Fibroblast of pulmonary artery (primary cell): ENCODE measurements around the gene CHRNB2.
A peak's percentile ranks its signal among the peaks of the same experiment; 100 is the strongest.

Experiments
- DNase-seq: peaks from one replicate; pipeline ENCODE4 v3.0.0-alpha.2; 2010; ENCODE audit warnings: low read depth
- H3K4me3 ChIP-seq: replicated peaks from 2 replicates; pipeline ENCODE4 v1.5.1; 2011; ENCODE audit warnings: low read depth, mild to moderate bottlenecking, control low read depth, low read length, moderate library complexity
- TF ChIP-seq, protein P1 (sequence below): IDR thresholded peaks from 2 replicates; pipeline ENCODE4 v1.5.1; 2011; ENCODE audit warnings: mild to moderate bottlenecking, control low read depth, low read length, inconsistent platforms; ENCODE audit errors: missing control alignments

CHRNB2 gene

DNA sequence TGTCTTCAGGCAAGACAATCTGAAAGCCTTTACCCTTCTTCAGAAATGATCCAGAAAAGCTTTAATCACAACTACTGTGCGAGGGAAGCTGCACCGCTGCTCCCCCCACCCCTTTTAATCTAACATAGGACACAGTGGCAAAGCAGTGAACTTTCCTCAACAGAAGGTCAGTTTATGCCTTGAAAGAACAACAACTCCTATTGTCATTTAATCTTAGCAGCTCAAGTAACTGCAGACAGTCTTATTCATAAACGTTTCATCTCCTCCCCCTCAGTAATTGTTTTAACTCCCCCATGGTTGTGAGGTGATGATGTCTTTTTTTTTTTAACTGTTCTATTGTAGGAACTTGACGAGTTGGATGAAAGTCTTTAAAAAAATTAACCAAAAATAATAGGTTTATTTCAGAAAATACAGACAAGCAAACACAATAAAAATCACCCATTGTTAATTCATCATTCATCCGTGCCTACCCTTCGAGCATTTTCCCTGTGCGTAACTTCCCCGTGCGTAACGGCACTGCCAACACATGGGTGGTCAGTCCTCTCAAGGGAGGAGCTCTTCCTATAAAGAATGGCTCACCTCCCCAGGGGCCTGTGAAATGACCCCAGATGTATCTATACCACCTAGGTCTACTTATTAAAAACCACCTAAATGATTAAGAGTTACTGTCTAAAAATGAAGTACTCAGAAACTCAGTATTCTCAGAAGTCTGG is 43.7 kb downstream of the CHRNB2 start:
- peak; percentile 20 for DNase-seq
- no peak overlapping the region for H3K4me3 ChIP-seq
- TF ChIP-seq, protein P1, sequence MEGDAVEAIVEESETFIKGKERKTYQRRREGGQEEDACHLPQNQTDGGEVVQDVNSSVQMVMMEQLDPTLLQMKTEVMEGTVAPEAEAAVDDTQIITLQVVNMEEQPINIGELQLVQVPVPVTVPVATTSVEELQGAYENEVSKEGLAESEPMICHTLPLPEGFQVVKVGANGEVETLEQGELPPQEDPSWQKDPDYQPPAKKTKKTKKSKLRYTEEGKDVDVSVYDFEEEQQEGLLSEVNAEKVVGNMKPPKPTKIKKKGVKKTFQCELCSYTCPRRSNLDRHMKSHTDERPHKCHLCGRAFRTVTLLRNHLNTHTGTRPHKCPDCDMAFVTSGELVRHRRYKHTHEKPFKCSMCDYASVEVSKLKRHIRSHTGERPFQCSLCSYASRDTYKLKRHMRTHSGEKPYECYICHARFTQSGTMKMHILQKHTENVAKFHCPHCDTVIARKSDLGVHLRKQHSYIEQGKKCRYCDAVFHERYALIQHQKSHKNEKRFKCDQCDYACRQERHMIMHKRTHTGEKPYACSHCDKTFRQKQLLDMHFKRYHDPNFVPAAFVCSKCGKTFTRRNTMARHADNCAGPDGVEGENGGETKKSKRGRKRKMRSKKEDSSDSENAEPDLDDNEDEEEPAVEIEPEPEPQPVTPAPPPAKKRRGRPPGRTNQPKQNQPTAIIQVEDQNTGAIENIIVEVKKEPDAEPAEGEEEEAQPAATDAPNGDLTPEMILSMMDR: no peak

DNA sequence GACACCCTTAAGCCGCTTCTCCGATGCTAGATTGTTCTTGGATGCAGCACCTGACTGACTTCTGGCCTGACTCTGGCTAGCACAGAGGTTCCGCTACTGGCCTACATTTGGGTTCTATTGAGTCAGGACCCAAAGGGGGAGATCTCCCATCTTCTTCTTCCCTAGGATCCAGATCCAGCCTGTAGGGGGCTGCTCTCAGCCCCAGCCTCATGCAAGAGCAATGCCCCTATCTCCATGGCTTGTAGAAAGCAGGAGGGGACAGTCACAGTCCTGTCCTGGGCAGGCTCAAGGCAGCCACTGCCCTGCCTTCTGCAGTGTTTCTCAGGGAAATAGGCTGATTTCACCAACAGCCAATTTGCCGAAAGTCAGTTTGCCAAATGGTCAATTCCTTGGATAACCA is 46.7 kb downstream of the CHRNB2 start:
- H3K4me3 ChIP-seq: no peak overlapping the region
- no peak for DNase-seq
- TF ChIP-seq, protein P1: no peak

DNA sequence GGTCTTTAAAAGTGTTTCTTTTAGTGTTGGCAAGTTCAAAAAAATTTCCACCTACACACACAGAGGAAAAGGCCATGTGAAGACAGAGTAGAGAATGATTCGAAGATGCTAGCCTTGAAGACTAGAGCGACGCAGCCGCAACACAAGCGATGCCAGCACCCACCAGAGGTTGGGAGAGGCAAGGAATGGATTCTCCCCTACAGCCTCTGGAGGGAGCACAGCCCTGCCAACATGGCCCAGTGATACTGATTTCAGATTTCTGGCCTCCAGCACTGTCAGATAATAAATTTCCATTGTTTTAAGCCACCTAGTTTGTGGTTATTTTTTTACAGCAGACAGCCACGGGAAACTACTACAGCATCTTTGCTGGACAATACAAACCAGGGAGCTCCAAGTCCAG is 47.3 kb downstream of the CHRNB2 start:
- TF ChIP-seq, protein P1: peak; percentile 22
- no peak overlapping the region for H3K4me3 ChIP-seq
- no peak for DNase-seq

DNA sequence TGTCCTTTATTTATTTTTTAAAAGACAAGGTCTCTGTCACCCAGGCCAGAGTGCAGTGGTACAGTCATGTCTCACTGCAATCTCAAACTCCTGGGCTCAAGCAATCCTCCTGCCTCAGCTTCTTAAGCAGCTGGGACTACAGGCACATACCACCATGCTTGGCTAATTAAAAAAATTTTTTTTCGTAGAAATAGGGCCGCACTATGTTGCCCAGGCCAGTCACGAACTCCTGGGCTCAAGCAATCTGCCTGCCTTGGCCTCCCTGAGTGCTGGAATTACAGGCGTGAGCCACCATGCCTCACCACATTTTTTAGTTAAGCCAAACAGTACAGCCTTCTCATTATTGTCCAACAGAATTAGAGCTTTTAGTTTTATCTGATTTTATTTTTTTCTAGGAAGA is 47.8 kb downstream of the CHRNB2 start:
- no peak for DNase-seq
- H3K4me3 ChIP-seq: no peak overlapping the region
- TF ChIP-seq, protein P1: no peak

DNA sequence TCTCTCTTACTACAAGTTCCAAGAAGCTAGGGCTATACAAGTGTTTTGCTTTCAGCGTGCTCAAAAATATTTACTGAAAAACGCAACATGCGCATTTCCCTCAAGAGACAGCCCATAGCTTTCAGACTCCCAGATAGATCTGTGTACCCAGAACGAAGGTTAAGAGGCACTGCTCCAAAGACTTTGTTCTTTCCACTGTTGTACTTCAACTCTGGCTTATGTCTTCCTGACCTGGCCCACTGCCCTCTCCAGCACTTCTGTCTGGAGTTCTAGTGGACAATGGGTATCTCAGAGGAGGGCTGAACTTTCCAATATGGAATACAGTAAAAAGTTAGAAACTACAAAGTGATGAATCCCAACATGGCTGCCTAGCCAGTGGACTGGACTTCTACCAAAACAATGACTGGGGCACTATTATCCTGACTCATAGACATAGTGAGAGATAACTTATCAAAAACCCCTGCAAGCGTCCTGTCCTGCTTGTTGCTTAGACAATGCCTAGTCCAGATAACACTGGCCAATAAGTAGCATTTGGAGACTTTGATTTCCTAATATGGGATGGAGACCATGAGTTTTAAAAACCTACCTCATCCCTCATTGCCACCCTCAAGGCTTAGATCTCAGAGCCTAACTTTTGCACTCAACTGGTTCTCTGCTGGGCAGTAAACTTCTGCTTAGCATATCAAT is 49.2 kb downstream of the CHRNB2 start:
- no peak overlapping the region for H3K4me3 ChIP-seq
- TF ChIP-seq, protein P1: no peak
- DNase-seq: peak; percentile 76

DNA sequence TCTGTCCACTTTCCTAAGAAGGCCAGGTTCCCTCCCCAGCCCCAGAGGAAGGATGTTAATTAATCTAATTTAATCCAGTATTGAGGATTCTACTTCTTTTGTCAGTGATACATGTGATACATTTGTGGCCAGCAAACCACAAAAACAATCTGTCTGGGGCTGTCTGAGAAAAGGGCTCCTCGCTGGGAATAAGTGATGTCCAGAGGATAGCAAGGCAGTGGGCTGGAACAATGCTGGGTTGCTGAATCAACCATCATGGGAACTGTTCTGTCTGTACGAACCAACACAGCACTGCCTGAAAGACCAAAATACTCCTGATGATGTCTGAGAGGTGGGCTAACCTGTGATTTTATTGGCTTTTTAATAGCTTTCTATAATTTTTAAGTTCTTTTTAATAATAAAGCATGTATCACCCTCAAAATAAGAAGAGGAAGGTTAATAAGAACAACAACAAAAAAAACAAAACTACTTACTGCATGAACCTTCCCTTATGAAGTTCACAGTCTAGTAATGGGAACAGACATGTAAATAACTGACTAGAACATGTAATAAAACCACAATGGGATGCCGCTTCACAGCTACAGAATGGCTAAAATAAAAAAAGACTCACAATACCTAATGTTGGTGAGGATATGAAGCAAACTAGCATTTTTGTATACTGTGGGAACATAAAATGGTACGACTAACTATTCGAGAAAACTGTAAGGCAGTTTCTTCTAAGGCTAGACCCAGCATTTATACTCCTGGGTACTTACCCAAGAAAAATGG is 51.8 kb downstream of the CHRNB2 start:
- H3K4me3 ChIP-seq: no peak overlapping the region
- no peak for DNase-seq
- TF ChIP-seq, protein P1: no peak
